ENCODE data around the gene ABCA5.

The ABCA5 gene

GRCh38 chr17:69235338-69236058 lies 91.4 kb downstream of the ABCA5 start:
- ATAC-seq, result peak; percentile 100
- TF ChIP-seq ESRRG (CRISPR knock-in tag; IDR thresholded peaks at IDR 0.05) (no peak), TOX (CRISPR knock-in tag; IDR thresholded peaks at IDR 0.05; ENCODE audit: borderline replicate concordance) (no peak), ISL1 (CRISPR knock-in tag; IDR thresholded peaks at IDR 0.05) (no peak)

- no peak for TF ChIP-seq CREB5 (CRISPR knock-in tag; IDR thresholded peaks at IDR 0.05; ENCODE audit: low read depth)
- no peak for TF ChIP-seq PPARA (CRISPR knock-in tag; IDR thresholded peaks at IDR 0.05; ENCODE audit: borderline replicate concordance)
- TF ChIP-seq CSRNP3 (CRISPR knock-in tag; IDR thresholded peaks at IDR 0.05), result no peak
- no peak for TF ChIP-seq BACH2 (CRISPR knock-in tag; IDR thresholded peaks at IDR 0.05; ENCODE audit: borderline replicate concordance)
- TF ChIP-seq ZNF70 (CRISPR knock-in tag; IDR thresholded peaks at IDR 0.05), result no peak
- TF ChIP-seq POU6F1 (CRISPR knock-in tag; IDR thresholded peaks at IDR 0.05; ENCODE audit: borderline replicate concordance, low read depth), result no peak
- no peak for TF ChIP-seq ZFP30 (CRISPR knock-in tag; IDR thresholded peaks at IDR 0.05)
- TF ChIP-seq GLIS3 (CRISPR knock-in tag; IDR thresholded peaks at IDR 0.05), result no peak
- no peak for TF ChIP-seq ESRRG (CRISPR knock-in tag; IDR thresholded peaks at IDR 0.05)
- ATAC-seq, result no peak
Observed at GRCh38 chr17:69232650-69233049, 94.3 kb downstream of the ABCA5 start.

GRCh38 chr17:69231521-69231920 lies 95.4 kb downstream of the ABCA5 start:
- TF ChIP-seq RARB (CRISPR knock-in tag; IDR thresholded peaks at IDR 0.05), result no peak
- no peak for TF ChIP-seq TCF4 (CRISPR knock-in tag; IDR thresholded peaks at IDR 0.05; ENCODE audit: borderline replicate concordance)
- ATAC-seq, result no peak

GRCh38 chr17:69230939-69231338 lies 96.0 kb downstream of the ABCA5 start:
- TF ChIP-seq ZNF70 (CRISPR knock-in tag; IDR thresholded peaks at IDR 0.05) (no peak), CSRNP3 (CRISPR knock-in tag; IDR thresholded peaks at IDR 0.05) (no peak), ZC3H10 (CRISPR knock-in tag; IDR thresholded peaks at IDR 0.05) (no peak), ARNTL (CRISPR knock-in tag; IDR thresholded peaks at IDR 0.05; ENCODE audit: borderline replicate concordance, low read depth) (no peak), TCF4 (CRISPR knock-in tag; IDR thresholded peaks at IDR 0.05; ENCODE audit: borderline replicate concordance) (no peak)
- ATAC-seq, result no peak

- ATAC-seq, result no peak
- TF ChIP-seq TSHZ2 (CRISPR knock-in tag; IDR thresholded peaks at IDR 0.05) (no peak), OSR1 (CRISPR knock-in tag; IDR thresholded peaks at IDR 0.05) (no peak), ISL1 (CRISPR knock-in tag; IDR thresholded peaks at IDR 0.05) (no peak), ZFP3 (CRISPR knock-in tag; IDR thresholded peaks at IDR 0.05) (no peak), ZNF8 (CRISPR knock-in tag; IDR thresholded peaks at IDR 0.05) (no peak), TCF4 (CRISPR knock-in tag; IDR thresholded peaks at IDR 0.05; ENCODE audit: borderline replicate concordance) (no peak), ARNTL (CRISPR knock-in tag; IDR thresholded peaks at IDR 0.05; ENCODE audit: borderline replicate concordance, low read depth) (no peak), PPARA (CRISPR knock-in tag; IDR thresholded peaks at IDR 0.05; ENCODE audit: borderline replicate concordance) (no peak), ZNF565 (CRISPR knock-in tag; conservative IDR thresholded peaks at IDR 0.05; ENCODE audit: low read depth) (no peak), ZFP30 (CRISPR knock-in tag; IDR thresholded peaks at IDR 0.05) (no peak)
Observed at GRCh38 chr17:69228576-69228975, 98.4 kb downstream of the ABCA5 start, which contains the start of gene ABCA10. Gene ABCA10 (minus strand): TSS chr17:69228824. CDS start chr17:69225358, 3,466 bp downstream.
